ENCODE data around the gene DOCK10.
"Not testable (repeated sequence)": the region's sequence is repeated elsewhere in the genome, so short reads cannot be mapped to it uniquely, and the experiment has no call there.

The DOCK10 gene

DNA sequence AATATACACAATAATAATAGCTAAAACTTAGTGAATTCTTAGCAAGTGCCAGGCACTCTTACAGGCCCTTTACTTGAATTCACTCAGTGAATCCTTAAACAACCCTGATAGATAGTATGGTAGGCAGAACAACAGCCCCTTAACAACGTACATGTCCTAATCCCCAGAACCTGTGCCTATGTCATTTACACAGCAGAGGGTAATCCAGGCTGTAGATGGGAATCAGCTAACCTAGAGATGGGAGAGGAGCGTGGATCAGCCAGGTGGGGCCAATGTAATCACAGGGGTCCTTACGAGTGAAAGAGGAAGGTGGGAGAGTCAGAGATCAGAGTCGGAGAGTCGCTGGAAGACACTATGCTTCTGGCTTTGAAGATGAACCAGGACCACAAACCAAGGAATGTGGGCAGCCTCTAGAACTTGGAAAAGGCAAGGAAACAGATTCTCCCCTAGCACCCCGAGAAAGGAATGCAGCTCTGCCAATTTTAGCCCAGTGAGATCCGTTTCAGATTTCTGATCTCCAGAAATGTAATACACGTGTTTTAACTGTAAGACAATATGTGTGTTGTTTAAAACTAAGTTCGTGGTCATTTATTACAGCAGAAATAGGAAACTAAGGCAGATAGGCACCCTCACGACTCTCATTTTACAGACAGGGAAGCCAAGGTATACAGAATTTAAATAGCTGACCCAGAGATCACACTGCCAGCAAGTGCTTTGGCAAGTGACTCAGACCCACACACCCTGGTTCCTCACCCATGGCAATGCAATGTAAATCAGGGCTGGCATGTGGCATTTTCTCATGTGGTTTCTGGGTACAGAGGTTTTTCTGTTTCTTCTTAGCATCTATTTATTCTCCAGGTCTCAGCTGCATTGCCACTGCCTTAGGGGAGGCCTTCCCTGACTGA is 68.9 kb downstream of the DOCK10 start:
- peak in 1 of 2 experiments; percentile 28 for DNase-seq

DNA sequence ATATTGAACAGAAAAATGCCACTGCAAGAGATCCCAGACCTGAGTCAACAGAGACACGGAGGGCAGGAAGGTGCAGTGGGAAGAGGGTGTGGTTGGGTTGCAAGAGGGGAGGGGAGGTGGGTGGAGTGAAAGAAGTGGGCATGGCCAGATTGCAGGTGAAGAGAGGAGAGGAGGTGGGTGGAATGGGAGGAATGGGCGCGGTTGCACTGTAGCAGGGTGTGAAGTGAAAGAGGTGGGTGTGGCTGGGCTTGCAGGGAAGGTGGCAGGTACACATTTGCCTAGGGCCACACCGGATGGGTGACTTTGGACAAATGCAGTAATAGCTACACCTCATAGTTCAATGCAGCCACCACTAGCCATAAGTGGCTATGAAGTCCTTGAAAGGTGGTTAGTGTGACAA is 71.1 kb downstream of the DOCK10 start:
- DNase-seq, result peak; percentile 24 to 53

DNA sequence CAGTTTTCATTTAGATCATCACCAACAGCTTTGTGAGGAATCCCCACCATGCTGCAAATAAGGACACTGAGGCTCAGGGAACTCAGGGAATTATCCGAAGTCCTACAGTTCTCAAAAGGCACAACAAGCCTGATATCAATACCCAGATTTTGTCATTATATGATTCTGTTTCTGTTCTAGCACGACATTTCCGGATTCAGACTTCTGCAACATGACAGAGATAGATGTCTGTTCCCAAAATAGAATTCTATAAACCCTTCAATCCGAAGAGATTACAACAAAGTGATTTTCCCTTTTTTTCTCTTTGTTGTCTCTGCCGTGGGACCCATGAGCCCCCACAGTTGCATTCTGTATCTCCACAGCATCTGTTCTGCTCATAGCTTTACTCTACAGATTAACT is 72.0 kb downstream of the DOCK10 start:
- no peak for DNase-seq

DNA sequence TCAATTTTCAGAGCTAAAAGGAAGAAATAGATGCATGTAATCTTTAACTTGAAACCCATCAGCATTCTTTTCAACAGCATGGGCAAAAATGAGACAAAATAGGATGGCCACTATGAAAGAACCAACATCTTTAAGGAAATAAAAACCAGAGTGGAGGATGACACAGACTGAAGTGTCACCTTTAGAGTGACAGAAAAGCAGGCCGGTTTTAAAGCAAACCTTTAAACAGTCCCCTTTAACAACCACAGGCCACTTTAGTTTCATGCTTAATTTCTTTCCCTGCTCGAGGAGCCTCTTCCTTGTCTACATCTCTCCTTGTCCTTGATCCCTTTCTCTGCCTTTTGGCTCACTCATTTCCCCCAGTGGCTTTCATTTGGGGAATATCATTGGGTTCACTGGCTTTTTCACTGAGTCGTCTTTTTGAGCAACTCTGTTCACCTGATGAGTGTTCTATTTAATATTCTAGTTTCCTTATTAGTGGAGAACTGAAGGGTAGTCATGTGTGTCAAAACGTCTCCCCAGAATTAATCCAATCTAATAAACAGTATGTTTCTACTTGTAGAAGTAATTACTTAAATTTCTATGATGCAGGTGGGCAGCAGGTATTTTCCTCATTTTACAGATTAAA is 72.5 kb downstream of the DOCK10 start:
- no peak for DNase-seq

DNA sequence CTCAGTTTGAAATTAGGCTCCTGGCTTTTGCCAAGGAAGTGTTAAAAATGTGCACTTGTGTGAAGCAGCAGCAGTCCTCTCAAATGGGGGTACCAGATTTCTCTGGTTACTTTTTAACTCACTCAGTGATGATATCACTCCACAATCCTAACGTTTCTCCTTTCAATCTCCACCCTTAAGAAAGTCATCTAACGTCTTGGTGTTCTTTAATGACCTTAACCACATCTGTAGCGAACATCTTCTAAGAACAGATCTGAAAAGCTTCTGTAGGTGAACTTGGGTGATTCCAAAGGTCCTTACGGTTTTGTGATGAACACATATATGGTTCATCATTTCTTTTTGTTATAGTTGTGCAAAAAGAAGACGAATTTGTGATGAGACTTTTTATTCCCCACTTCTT is 73.2 kb downstream of the DOCK10 start:
- DNase-seq, result no peak

DNA sequence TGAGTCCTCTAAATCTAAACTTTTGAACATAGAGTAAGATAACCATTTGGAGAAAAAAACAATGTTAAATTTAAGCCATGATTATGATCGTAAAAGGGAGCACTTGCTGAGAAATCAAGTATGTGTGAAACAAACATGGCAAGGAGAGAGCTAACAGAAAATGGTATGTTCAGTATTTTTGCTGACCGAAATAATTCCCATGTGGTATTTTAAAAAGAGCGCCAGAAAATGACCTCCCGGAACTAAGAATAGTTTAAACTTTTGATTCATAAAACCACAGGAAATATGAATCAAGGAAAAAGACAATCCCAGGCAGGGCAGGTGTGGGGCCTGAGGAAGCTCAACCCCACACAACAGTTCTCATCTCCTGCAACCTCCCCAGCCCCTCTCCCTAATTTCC is 74.2 kb downstream of the DOCK10 start:
- no peak for DNase-seq

DNA sequence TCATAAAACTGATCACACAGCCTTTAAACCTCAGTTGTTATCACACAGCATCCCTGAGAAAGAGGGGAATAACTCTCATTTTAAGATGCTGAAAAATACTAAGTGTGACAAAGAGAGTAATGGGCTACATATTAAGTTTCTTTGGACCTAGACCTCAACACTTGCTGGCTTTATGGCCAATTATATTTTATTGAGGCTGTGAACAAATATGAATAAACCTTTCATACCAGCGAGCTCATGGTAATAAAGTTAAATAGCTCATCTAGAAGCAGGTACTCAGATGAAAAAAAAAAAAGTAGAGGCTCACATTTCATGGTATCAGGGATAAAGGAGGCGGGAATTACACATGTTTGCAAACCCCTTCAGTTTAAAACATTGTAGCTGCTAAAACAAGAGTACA is 75.7 kb downstream of the DOCK10 start:
- no peak for DNase-seq

DNA sequence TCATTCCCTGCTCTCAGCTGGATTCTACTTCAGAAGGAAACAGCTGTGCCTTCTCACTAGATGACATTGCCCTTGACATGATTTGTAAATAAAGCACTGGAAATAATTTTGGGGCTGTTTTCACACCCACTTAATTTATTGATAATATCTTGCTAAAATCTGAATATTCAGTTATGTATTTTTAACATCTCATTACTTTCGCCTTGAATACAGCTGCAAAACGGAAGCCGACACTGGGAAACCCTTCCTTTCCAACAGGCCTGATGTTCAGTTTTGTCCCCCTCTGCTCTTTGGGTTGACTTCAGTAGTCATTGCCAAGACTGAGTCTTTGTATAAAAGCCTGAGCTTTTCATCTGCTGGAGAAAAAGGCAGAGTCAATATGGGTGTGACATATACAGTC is 82.7 kb downstream of the DOCK10 start:
- no peak for DNase-seq

DNA sequence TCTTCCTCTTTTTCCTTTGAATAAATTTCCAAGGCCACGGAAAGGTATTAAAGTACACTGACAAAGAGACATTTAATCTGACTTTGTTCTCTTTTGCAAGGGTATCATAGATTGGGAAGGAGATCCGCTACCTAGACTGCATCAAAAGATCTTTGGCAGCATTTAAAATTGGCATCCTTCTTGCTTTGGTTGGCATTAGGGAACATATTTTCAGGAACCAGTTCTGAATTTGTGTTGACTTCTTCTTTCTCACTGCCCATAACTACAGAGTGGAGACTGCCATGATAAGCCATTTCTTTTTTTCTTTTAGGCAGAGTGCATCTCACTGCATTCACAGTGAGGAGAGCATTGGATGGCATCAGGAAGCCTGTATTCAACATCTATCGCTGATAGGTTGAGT is 83.4 kb downstream of the DOCK10 start:
- DNase-seq, result no peak

DNA sequence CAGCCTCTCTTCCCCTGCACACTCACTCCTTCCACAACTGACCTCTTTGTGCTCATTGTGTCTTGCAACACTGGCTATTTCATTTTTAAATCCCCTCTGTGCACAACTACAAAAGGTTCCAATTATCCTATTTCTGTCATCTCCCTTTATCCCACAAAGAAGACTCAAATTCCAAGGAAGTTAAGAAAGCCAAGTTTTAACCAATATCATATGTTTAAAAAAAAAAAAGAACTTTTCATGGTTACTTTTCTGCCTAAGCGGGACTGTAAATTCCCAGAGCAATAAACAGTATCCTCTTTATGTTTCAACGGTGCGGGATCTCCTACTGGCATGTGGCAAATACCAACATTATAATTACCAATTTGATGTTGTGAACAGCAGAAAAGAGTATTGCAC is 83.8 kb downstream of the DOCK10 start:
- DNase-seq, result no peak

DNA sequence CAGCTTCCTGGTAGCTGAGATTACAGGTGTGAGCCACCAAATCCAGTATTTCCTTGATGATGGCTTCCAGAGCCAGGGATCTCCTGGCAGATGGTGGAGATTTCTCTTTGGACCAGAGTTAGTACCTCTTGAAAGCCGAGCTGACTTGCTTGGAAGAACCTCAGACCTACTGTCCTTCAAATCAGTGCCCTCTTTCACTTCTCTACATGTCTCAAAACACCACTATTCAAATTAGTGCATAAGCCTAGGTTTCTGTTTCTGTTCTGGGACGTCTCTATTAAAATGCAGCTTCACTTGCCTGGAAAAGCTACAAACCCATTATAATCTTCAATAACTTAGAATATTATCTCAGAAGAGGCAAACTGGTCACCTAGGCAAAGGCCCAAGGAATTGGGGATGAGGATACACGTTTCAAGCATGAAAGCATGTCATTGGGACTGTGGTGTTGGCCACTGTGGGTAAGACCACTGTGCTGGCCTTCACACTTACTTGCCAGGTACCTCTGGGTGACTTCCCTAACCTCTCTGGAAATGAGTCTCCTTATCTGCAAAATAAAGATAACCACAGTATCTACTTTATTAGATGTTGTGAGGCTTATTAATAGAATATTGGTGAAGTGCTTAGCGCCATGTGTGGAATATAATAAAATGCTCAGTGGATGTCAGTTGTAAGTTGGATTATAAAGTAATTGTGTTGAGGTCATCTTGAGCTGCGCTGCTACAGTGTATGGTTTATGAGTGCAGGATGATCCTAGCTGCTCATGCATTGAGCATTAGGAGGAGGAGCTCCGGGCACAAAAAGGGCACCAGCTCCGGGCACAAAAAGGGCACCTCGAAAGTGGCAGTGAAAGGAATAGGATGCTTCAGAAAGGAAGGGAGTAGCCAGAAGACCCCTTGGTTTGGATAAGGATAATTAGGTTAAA is 84.5 kb downstream of the DOCK10 start:
- DNase-seq, result no peak

DNA sequence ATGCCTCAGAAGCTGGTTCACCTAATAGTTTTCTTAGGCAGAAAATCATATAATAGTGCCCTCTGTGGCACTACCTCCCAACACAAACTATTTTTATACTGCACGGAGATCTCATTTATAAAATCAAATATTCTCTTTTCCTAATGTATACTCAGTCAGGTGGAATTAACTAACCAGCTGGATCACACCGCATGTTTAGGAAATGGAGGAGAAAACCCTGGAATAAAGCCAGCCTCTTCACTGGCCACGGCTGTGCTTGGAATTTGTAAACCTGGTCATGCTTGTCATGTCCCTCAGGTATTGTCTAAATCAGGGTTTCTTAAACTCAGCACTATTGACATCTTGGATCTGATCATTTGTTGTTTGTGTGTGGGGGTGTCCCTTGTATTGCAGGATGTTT is 85.6 kb downstream of the DOCK10 start:
- peak; percentile 19 to 53 for DNase-seq

DNA sequence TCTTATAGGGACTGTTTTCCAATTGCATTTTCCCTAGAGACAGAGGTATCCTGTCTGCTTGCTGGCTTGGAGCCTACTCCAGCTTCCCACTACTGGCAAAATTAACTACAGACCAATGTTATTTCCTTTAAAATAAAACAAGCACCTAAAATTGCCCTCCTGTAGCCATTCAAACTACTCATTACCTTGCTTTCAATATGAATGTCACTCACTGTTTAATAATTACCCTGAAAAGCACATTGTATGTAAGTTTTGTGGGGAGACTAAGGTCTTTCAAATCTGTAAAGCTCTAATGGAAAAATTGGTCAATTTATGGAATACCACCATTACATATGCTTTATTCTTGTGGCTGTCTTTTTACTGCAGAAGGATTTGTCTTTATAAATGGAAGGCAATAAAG is 87.3 kb downstream of the DOCK10 start:
- DNase-seq, result peak; percentile 15 to 82

DNA sequence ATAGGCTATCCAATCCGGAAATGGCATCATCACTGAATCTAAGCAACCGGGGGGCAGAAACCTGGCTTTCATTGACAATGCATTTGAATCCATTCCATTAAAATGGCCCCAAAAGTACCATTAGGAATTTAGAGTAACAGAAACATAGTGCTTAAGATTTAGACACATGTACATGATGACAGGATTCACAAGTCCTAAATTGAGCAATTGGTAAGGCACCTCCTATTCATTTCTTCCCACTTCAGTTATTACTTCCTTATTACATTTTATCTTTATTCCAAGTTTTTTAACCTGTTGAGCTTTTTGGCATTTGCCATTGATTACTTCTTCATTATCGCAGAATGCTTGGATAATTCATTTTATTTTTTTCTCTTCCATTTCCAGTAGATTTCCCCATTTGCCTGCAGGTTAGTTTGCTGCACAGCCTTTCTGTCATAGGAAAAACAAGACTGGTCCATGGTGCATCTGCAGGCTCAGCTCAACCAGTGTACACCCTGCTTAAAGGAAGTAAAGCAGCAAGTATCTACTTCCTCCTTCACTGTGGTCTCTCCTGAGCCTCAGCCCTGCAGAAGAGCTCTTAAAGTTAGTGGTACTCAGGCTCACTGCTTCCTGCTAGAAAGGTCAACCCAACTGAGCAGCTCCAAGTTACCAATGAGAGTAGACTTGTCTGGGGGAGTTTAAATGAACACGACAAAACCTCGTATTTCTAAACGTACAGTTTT is 89.2 kb downstream of the DOCK10 start:
- DNase-seq, result no peak

DNA sequence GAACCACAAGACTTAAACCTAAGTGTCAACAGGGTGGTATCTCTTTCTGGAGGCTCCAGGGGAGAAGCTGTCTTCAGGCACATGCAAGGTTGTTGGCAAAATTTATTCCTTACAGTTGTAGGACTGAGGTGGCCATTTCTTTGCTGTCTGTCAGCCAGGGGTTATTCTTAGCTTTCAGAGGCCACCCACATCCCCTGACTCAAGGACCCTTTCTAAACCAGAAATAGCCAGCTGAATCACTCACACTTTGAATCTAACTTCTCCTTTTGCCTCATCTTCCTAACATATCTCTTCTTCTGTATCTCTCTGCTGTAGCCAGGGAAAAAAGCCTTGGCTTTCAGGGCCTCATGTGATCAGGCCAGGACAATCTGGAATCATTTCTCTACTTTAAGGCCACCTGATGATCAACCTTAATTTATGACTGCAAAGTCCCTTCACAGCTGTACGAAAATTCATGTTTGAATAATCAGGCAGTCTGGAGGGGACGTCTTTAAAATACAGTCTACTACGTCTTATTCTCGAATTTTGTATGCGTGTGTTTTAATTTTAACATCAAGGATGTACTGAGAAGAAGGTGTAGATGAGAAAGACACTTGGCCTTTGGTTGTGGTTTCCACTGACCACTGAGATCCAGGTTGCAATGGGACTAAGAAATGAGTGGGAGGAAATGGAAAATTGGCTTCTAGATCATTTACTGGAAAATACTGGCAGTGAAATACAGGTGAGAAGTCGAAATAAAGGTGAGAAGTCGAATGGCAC is 90.4 kb downstream of the DOCK10 start:
- DNase-seq, result no peak

DNA sequence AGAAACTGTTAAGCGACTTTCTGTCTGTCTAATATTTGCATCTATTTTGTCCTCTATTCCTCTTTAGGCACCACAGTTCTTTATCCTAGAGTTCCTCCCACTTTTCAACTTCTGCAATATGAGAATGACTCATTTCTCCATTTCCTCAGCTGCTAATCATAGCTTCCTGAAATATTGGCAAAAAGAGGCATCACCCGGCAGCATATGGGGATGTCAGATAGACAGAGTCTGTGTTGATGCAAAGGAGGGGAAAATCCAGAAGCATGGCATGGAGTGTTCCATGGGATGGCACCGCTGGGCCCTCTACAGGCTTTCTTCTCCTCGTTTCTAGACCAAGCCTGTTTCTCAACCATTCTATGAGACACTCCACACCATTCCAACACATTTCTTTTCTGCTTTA is 93.4 kb downstream of the DOCK10 start:
- no peak for DNase-seq

DNA sequence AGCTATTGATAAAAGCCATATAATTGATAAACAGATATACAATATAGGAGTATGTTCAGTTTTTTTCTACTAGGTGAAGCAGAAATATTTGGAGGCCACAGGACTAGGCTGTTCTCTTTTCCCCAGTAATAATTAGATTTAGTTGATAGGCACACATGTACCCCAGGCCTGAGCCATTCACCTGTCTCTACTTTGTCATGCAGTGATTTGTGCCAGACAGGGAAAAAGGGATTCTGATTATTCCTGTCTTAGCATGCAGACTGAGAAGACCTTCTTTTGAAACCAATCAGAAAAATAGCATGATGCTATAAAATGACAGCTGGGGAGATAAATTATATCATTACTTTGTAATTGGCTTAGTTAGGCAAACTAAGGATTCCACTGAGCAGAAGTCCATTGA is 94.3 kb downstream of the DOCK10 start:
- no peak for DNase-seq

DNA sequence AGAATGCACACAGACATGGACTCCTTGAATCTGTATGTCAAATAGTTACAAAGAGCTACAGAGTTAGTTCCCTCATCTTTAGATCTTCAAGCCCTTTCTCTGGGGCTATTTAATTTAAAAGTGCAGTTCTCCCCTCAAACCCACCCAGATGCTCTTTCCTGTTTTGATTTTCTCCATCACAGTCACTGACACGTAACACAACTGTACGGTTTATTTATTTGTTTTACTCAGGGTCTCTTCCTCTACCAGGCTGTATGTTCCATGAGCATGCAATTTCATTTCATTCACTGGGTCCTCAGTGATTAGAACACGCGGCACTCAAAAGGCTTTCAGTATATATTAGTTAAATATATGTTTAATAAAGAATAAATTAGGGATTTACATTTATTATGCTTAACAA is 94.7 kb downstream of the DOCK10 start:
- DNase-seq, result no peak

DNA sequence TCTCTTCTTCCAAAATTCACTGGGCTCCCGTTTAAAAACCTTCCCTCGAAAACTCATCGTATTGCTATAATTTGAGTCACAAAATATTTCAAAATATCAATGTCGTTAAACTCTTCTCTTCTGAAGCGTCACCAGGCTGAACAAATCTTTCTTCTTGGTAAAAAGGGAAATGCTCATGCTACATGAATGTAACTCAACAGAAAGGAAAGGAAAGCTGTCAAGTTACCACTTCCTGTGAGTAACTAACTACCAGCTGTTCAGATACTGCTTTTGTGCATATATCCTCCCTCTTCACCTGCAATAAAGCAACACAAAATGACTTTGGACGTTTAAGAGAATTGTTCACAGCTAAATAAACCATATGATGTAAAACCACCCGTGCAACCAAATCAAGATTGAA is 95.4 kb downstream of the DOCK10 start:
- DNase-seq, result no peak

DNA sequence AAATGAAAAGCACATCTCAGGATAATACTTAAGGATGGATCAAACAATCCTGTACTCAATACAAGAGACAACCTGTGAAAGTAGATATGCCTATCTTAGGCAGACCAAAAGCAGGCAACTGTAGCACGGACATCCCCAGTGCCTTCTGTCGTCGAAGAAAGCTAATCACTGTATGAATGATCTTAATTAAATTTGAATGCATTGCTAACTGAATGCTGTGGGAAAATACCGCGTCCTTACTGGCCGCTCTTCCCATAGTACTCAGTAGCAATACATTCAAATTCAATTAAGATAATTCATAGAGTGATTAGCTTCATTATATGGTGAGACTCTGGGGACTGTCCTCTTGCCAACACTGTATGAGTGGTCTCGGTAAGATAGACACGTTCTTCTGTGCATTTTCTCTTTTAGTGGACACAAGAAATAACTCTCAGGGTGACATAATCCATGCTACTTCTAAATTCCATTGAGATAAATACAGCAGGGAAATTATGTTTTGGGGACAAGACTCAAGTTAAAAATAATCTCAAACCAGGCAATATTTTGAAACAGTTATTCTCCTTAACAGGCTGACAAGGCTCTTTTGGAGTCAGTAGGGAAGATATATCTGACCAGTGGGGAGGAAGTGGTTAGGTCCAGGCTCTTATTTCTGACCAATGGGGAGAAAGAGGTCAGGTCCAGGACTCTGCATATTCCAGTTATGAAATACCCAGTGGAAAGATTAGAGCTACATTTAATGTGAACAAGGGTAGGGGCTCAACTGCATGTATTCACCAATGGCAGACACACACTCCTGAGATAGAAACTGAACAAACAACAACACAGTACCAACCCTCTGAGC is 97.3 kb downstream of the DOCK10 start:
- DNase-seq, result no peak

DNA sequence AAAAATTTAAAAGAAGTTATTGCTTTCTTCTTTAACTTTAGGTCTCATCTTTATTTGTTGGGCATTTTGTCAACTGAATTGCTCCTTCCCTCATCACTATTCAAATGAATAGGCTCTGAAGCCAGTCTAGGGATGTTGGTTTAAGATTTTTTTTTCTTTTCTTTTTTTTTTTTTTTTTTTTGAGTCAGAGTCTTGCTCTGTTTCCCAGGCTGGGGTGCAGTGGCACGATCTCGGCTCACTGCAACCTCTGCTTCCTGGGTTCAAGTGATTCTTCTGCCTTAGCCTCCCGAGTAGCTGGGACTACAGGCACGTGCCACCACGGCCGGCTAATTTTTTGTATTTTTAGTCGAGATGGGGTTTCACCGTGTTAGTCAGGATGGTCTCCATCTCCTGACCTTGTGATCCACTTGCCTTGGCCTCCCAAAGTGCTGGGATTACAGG is 98.6 kb downstream of the DOCK10 start:
- not testable (repeated sequence) for DNase-seq
